COR-L47 (cell line): ENCODE data around the gene ZNF846.
A peak's percentile ranks its signal among the peaks of the same experiment; 100 is the strongest.
"Not testable (repeated sequence)": the region's sequence is repeated elsewhere in the genome, so short reads cannot be mapped to it uniquely, and the experiment has no call there.

Experiments
- DNase-seq: peaks from one replicate; lab custom pipeline; 2025; lab: John Stamatoyannopoulos, UW

ZNF846 gene

GRCh38 chr19:9784163-9784496 is 15.6 kb upstream of the ZNF846 start:
- DNase-seq, result not testable (repeated sequence)

- DNase-seq, result no peak
These were observed 13.8 kb upstream of the ZNF846 start for GRCh38 chr19:9782338-9782737.

GRCh38 chr19:9757544-9758501 is 10.7 kb downstream of the ZNF846 start:
- no peak for DNase-seq

- no peak for DNase-seq
These were observed 15.7 kb downstream of the ZNF846 start for GRCh38 chr19:9752701-9753443.

DNA sequence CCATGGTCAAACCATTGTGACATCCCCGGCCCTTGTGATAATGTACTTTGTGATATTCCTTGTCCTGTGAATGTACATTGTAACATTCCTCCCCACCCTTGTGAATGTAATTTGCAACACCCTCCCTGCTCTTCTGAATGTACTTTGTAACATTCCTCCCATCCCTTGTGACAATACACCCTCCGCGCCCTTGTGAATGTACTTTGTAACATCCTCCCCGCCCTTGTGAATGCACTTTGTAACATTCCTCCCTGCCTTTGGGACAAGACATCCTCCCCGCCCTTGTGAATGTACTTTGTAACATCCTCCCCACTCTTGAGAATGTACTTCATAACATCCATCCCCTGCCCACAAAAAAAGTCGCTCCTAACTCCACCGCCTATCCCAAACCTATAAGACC is 17.1 kb downstream of the ZNF846 start:
- DNase-seq, result no peak

- no peak for DNase-seq
These were observed 26.9 kb downstream of the ZNF846 start for GRCh38 chr19:9741476-9742171.

DNA sequence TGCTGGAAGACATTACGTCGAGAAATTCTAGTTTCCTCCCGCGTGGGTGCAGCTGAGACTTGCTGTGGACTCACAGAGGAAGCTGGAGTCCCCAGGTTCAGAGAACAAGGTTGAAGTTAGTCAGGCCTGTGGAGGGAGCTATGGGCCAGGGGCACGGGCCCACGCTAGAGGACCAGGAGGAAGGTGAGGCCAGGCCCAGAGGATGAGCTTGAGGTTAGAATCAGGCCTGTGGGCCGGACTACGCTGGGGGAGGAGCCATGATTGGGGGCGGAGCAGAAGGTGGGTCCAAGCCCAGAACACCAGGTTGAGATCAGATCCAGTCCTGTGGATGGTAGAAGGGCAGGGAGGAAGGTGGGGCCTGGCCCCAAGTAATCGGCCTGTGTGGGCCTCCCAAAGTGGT is 32.6 kb downstream of the ZNF846 start:
- DNase-seq, result no peak

- not testable (repeated sequence) for DNase-seq
These were observed 38.5 kb downstream of the ZNF846 start for GRCh38 chr19:9730056-9730455.

DNA sequence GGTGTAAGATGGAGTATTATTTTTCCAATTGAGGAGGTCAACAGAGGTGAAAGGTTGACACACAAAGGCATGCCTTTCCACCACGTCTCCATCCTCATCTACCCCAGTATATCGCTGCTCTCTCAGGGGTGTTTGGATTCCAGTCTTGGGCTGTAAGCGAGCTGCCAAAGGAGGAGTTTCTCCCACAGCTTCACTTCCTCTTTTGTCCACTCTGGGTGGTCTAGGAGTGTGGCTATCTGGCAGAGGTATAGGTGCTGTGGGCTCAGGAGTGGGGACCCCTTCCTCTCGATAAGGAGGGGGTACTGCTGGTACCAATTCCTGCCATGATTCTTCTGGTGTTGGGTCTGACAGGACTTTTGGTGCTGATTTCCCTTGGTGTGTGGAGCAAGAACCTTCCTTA is 39.4 kb downstream of the ZNF846 start:
- DNase-seq, result no peak

- no peak for DNase-seq
These were observed 40.9 kb downstream of the ZNF846 start for GRCh38 chr19:9727644-9728043.

DNA sequence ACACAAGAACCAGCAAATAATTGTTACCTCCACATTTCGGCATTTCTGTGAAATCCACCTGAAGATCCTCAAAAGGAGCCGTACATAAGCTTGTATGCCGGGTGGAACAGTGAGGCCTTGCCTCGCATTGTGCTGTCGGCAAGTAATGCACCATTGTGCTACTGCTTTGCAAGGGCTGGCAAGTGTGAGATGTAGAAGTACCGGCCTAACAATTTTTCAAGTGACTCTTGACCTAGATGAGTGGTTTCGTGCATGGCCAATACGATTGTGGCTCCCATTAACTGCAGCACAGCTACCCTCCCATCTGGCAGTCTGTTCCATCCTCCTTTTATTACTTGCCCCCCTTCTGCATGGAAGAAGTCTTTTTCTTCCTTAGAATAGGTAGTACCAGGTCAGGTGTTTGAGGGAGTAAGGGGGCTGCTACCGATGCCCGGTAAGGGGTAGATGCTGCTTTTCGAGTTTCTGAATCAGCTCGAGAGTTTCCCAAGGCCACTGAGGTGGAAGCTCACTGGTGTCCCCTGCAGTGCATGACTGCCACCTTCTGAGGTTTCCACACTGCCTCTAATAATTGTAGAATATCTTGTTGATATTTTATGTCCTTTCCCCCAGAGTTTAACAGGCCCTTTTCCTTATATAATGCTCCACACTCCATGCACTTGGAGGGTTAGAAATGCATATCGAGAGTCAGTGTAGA is 42.9 kb downstream of the ZNF846 start:
- not testable (repeated sequence) for DNase-seq

- DNase-seq, result no peak
These were observed 44.4 kb downstream of the ZNF846 start for GRCh38 chr19:9724157-9724556.

- DNase-seq, result peak; percentile 18
These were observed 46.7 kb downstream of the ZNF846 start for GRCh38 chr19:9721861-9722260.

GRCh38 chr19:9720541-9720940 is 48.0 kb downstream of the ZNF846 start:
- DNase-seq, result no peak

GRCh38 chr19:9711815-9712214 is 56.7 kb downstream of the ZNF846 start:
- no peak for DNase-seq

- DNase-seq, result no peak
These were observed 59.2 kb downstream of the ZNF846 start for GRCh38 chr19:9709305-9709704.

DNA sequence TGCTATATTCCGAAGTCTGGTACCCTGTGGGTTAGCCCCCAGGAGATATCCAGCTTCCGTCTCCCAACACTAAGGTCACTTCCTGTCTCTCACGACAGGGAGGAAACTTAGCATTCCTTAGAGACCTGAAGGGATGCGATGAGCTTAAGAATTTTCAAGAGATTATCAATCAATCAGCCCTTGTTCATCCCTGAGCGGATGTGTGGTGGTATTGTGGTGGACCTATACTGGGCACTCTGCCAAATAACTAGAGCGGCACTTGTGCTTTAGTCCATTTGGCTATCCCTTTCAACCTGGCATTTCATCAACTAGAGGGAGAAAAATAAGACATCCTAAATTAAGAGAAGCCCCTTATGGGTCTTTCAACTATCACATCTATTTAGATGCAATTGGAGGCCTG is 62.7 kb downstream of the ZNF846 start:
- no peak for DNase-seq

DNA sequence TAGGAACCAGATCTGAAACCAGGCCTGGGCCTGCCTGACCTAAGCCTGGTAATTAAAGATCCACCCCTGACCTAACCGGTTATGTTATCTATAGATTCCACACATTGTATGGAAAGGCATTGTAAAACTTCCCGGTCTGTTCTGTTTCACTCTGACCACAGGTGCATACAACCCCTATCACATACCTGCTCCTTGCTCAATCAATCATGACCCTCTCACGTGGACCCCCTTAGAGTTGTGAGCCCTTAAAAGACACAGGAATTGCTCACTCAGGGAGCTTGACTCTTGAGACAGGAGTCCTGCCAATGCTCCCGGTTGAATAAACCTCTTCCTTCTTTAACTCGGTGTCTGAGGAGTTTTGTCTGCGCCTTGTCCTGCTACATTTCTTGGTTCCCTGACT is 66.4 kb downstream of the ZNF846 start:
- no peak for DNase-seq
